BLaER1 (cell line): ENCODE data around the gene ADAM15.

Source experiments
- H3K27ac ChIP-seq: shearing (Covaris generic); formaldehyde crosslinking; 2 replicates; pipeline ENCODE4 v1.8.1; 2022
- H3K27me3 ChIP-seq: shearing (Covaris generic); formaldehyde crosslinking; 2 replicates; pipeline ENCODE4 v1.8.1; 2022
- H3K36me3 ChIP-seq: shearing (Covaris generic); formaldehyde crosslinking; 2 replicates; pipeline ENCODE4 v1.8.1; 2022
- H3K4me1 ChIP-seq: shearing (Covaris generic); formaldehyde crosslinking; 2 replicates; pipeline ENCODE4 v1.8.1; 2022
- H3K4me2 ChIP-seq: shearing (Covaris generic); formaldehyde crosslinking; 2 replicates; pipeline ENCODE4 v1.8.1; 2022
- H3K4me3 ChIP-seq: shearing (Covaris generic); formaldehyde crosslinking; 2 replicates; pipeline ENCODE4 v1.8.1; 2022
- H3K9ac ChIP-seq: shearing (Covaris generic); formaldehyde crosslinking; 2 replicates; pipeline ENCODE4 v1.8.1; 2022
- H3K9me3 ChIP-seq: shearing (Covaris generic); formaldehyde crosslinking; 2 replicates; pipeline ENCODE4 v1.8.1; 2022
- H4K20me1 ChIP-seq: shearing (Covaris generic); formaldehyde crosslinking; 2 replicates; pipeline ENCODE4 v1.8.1; 2022
- Cebpa-rat ChIP-seq: shearing (Covaris generic); IDR thresholded peaks from 2 replicates; pipeline ENCODE4 v1.8.1; 2022

The ADAM15 gene

GRCh38 chr1:155030243-155030795 lies 20.8 kb upstream of the ADAM15 start:
- no peaks in the 10 kb centered on the region for H4K20me1 ChIP-seq
- no peak overlapping the region for H3K27ac ChIP-seq
- no peaks in the 10 kb centered on the region for H3K9me3 ChIP-seq
- no peak overlapping the region for H3K4me3 ChIP-seq
- H3K4me1 ChIP-seq = no peaks in the 10 kb centered on the region
- H3K9ac ChIP-seq = no peak overlapping the region
- no peak for TF ChIP-seq Cebpa-rat
- no peaks in the 10 kb centered on the region for H3K36me3 ChIP-seq
- H3K27me3 ChIP-seq = no peaks in the 10 kb centered on the region
- H3K4me2 ChIP-seq = no peak overlapping the region

DNA sequence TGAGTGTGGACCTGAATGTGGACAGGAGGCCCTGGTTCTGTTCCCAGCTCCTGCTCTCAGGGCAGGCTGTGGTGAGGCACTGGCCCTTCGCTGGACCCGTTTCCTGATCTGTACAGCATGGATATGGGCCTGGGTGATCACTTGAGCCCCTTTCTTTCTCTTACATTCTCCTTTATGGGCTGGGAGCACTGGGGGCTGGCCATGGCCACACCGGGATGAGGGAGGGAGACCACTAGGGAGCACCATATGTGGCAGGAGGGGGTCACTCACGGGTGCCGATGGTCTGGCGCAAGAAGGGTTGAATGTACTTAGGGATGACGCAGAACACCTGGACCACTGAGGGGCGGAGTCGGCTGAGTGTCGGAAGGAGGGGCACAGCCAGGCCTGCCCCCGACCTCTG lies 20.2 kb upstream of the ADAM15 start:
- H3K4me1 ChIP-seq = no peaks in the 10 kb centered on the region

DNA sequence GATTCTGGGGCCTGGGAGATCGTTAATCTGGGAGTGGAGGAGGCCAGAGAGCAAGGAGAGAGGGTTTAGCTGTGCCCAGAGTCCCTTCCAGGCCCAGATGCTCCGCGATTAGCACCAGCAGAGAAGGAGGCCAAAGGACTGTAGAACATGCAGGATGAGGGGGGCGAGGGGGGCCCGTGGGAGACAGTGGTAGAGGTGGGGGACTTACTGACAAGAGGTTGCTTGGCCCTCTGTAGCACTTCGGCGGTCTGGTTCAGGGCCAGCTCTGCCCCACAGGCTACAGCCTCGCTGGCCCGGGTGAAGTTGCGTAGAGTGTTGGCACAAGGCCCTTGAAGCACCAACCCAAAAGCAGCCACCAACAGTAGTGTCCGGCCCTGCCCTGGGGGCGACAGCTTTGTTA lies 18.2 kb upstream of the ADAM15 start:
- no peaks in the 10 kb centered on the region; the same call in 1 of the 2 replicates for H3K4me1 ChIP-seq
- H3K9ac ChIP-seq = no peak overlapping the region

More for the DNA sequence above, 20.2 kb upstream of the ADAM15 start:
- Histone ChIP-seq H3K27ac (no peak overlapping the region), H3K4me2 (no peak overlapping the region), H3K4me3 (no peak overlapping the region), H3K9ac (no peak overlapping the region), H3K36me3 (no peaks in the 10 kb centered on the region), H3K27me3 (no peaks in the 10 kb centered on the region), H3K9me3 (no peaks in the 10 kb centered on the region), H4K20me1 (no peaks in the 10 kb centered on the region)
- TF ChIP-seq Cebpa-rat = no peak

GRCh38 chr1:155033524-155033923 lies 17.6 kb upstream of the ADAM15 start, which contains the start of the genes DCST1 and DCST2:
TSS of gene DCST1 (plus strand) at chr1:155033824. CDS start at chr1:155034037, 213 bp downstream.
TSS of gene DCST2 (minus strand) at chr1:155033781. CDS start at chr1:155033701, 80 bp downstream.
- no peaks in the 10 kb centered on the region for H3K27me3 ChIP-seq
- TF ChIP-seq Cebpa-rat = no peak
- no peaks in the 10 kb centered on the region for H4K20me1 ChIP-seq
- H3K9me3 ChIP-seq = no peaks in the 10 kb centered on the region
- no peak within 1 kb of the TSS for H3K4me2 ChIP-seq
- H3K4me1 ChIP-seq = peaks cover 3% of the 10 kb centered on the region
- no peak within 1 kb of the TSS for H3K9ac ChIP-seq
- no peak within 1 kb of the TSS for H3K27ac ChIP-seq
- no peak within 1 kb of the TSS for H3K4me3 ChIP-seq
- no peaks in the 10 kb centered on the region for H3K36me3 ChIP-seq

More for the DNA sequence above, 18.2 kb upstream of the ADAM15 start:
- no peak overlapping the region for H3K4me2 ChIP-seq
- H3K9me3 ChIP-seq = no peaks in the 10 kb centered on the region
- TF ChIP-seq Cebpa-rat = no peak
- no peak overlapping the region for H3K27ac ChIP-seq
- no peaks in the 10 kb centered on the region for H4K20me1 ChIP-seq
- H3K27me3 ChIP-seq = no peaks in the 10 kb centered on the region
- no peaks in the 10 kb centered on the region for H3K36me3 ChIP-seq
- no peak overlapping the region for H3K4me3 ChIP-seq

DNA sequence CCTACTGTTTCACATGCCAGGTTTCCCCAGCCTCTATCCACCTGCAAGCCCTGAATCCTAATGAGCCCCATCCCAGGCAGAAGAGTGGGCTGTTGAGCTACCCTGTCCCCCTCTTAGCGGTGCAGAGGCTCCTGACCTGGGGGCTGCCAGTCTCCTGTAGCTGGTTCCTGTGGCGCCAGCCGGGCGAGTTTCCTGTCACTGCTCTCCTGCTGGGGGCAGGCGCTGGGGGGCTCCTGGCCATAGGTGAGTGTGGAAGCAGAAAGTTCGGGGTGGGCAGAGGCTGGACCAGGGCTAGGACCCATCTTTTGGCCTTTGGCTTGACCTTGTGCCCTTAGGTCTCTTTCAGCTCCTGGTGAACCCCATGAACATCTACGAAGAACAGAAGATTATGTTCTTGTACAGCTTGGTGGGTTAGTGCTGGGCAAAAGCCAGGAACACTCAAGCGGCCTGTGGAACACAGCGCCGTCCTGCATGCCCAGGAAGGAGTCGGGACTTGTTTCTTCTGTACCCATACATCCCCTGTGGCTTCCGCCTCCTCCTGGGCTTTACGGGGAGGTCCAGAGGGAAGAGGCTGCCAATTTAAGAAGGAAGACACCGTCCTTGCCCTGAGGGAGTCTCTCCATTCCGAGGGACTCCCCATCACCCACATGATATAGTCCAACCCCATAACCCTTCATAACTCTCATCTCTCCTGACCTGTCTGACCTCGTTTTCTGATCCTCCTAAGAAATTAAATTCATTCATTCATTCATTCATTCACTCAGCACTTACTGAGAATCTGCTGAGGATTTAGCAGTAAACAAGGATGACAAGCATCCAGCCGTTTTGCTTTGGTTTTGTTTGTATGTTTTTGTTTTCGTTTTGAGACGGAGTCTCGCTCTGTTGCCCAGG lies 16.6 kb upstream of the ADAM15 start:
- TF ChIP-seq Cebpa-rat = no peak
- H3K9ac ChIP-seq = no peak overlapping the region

DNA sequence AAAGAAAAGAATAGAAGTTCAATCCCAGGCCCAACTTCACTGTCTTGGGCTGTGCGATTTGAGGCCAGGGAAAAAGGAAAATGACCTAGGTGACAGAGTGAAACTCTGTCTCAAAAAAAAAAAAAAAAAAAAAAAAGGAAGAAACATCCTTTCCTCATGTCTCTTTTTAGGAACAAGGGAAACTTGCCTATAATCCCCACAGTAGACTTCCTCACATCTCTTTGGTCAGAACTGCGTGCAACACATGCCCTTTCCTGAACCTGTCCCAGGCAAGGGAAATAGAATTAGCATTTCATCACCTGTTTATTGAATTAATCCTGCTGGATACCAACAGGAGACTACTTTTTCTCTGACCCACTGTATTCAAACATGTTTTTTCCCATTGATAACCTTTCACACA lies 15.2 kb upstream of the ADAM15 start:
- Histone ChIP-seq H3K27me3 (no peaks in the 10 kb centered on the region), H3K9ac (no peak overlapping the region), H3K4me1 (peaks cover 21% of the 10 kb centered on the region), H3K27ac (no peak overlapping the region), H3K4me3 (no peak overlapping the region), H3K4me2 (no peak overlapping the region), H3K9me3 (no peaks in the 10 kb centered on the region), H4K20me1 (no peaks in the 10 kb centered on the region), H3K36me3 (no peaks in the 10 kb centered on the region)
- TF ChIP-seq Cebpa-rat = no peak

More for the DNA sequence above, 16.6 kb upstream of the ADAM15 start:
- no peaks in the 10 kb centered on the region for H3K9me3 ChIP-seq
- H4K20me1 ChIP-seq = no peaks in the 10 kb centered on the region
- no peak overlapping the region for H3K4me3 ChIP-seq
- H3K4me1 ChIP-seq = peaks cover 14% of the 10 kb centered on the region
- H3K27me3 ChIP-seq = no peaks in the 10 kb centered on the region
- H3K27ac ChIP-seq = no peak overlapping the region
- H3K4me2 ChIP-seq = no peak overlapping the region
- no peaks in the 10 kb centered on the region for H3K36me3 ChIP-seq

- H3K9ac ChIP-seq = no peak overlapping the region
- no peak for TF ChIP-seq Cebpa-rat
- H3K4me1 ChIP-seq = peaks cover 32% of the 10 kb centered on the region
- H3K27me3 ChIP-seq = no peaks in the 10 kb centered on the region
- H4K20me1 ChIP-seq = no peaks in the 10 kb centered on the region
- H3K4me3 ChIP-seq = no peak overlapping the region
- H3K27ac ChIP-seq = no peak overlapping the region
- no peaks in the 10 kb centered on the region for H3K36me3 ChIP-seq
- no peaks in the 10 kb centered on the region for H3K9me3 ChIP-seq
- no peak overlapping the region for H3K4me2 ChIP-seq
Measured at GRCh38 chr1:155037043-155037442, 14.1 kb upstream of the ADAM15 start.

DNA sequence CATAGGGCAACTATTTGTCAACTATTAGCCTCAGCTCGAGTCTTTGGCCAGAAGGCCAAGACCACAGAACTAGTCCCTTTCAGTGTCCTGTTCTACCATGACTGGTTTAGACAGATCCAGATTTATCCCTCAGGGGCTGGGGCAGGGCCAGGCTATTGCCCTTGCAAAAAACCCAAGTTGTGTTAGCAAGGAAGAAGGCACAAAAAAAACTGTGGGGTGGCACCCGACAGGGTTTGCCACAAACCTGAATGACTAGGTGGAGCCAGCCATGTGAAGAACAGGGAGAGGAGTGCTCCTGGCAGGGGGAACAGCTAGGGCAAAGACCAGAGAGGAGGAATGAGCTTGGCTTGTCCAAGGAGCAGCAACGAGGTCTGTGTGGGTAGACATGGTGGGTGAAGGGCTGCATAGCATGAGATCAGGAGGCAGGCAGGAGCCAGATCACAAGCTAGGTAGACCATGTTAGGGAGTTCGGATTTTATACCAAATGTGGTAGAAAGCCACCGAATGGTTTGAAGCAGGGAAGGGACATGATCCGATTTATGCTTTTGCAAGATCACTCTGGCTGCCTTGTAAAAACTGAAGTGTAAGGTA lies 13.2 kb upstream of the ADAM15 start:
- Histone ChIP-seq H3K27me3 (no peaks in the 10 kb centered on the region), H3K27ac (no peak overlapping the region), H3K4me2 (peak overlapping the region; percentile 66; the same call in 1 of the 2 replicates), H3K9me3 (no peaks in the 10 kb centered on the region), H3K4me1 (peaks cover 41% of the 10 kb centered on the region), H3K4me3 (no peak overlapping the region), H3K9ac (no peak overlapping the region), H4K20me1 (no peaks in the 10 kb centered on the region), H3K36me3 (no peaks in the 10 kb centered on the region)
- no peak for TF ChIP-seq Cebpa-rat

GRCh38 chr1:155038602-155039307 lies 12.4 kb upstream of the ADAM15 start:
- no peak overlapping the region for H3K9ac ChIP-seq
- no peaks in the 10 kb centered on the region for H4K20me1 ChIP-seq
- H3K4me2 ChIP-seq = peak overlapping the region; percentile 66
- TF ChIP-seq Cebpa-rat = no peak
- H3K4me1 ChIP-seq = peaks cover 49% of the 10 kb centered on the region
- no peaks in the 10 kb centered on the region for H3K27me3 ChIP-seq
- no peaks in the 10 kb centered on the region for H3K9me3 ChIP-seq
- no peak overlapping the region for H3K27ac ChIP-seq
- H3K4me3 ChIP-seq = no peak overlapping the region
- H3K36me3 ChIP-seq = no peaks in the 10 kb centered on the region
